ENCODE measurements around the gene CXCL5.

DNA sequence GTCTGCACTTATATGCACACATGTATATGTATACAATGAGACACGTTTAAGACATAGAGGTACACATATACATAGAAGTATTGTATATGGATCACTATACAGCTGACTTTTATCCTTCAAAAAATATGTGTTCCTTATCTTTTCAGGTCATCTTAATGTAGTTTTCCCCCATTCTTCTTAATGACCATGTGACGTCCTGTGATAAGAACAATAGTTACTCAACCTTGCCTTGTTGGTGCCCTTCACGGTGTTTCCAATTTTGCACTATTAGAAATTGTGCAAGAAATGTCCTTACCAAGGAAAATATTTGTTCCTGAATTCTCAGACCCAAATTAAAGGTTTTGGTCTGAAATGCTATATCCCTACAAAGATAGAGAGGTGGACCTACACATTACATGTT lies 9.4 kb downstream of the CXCL5 start:
- no peak for TF ChIP-seq POLR2A (IDR thresholded peaks at IDR 0.05)
- TF ChIP-seq, protein P1, sequence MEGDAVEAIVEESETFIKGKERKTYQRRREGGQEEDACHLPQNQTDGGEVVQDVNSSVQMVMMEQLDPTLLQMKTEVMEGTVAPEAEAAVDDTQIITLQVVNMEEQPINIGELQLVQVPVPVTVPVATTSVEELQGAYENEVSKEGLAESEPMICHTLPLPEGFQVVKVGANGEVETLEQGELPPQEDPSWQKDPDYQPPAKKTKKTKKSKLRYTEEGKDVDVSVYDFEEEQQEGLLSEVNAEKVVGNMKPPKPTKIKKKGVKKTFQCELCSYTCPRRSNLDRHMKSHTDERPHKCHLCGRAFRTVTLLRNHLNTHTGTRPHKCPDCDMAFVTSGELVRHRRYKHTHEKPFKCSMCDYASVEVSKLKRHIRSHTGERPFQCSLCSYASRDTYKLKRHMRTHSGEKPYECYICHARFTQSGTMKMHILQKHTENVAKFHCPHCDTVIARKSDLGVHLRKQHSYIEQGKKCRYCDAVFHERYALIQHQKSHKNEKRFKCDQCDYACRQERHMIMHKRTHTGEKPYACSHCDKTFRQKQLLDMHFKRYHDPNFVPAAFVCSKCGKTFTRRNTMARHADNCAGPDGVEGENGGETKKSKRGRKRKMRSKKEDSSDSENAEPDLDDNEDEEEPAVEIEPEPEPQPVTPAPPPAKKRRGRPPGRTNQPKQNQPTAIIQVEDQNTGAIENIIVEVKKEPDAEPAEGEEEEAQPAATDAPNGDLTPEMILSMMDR (IDR thresholded peaks at IDR 0.05): no peak
